MM.1S (cell line): ENCODE data around the gene PLVAP.

Experiments used
- DNase-seq: peaks from one replicate; pipeline ENCODE4 v3.0.0-alpha.2; 2015
- H2AFZ ChIP-seq: fragments of 300-600 bp; sonication (generic); 2 replicates; pipeline ENCODE4 v1.6.0; 2016; ENCODE audit warnings: antibody characterized with exemption, low read length
- H3F3A ChIP-seq: fragments of 300-600 bp; sonication (generic); 2 replicates; pipeline ENCODE4 v1.6.1; 2016; ENCODE audit warnings: mild to moderate bottlenecking, antibody characterized with exemption, low read length, moderate library complexity, mixed read lengths; ENCODE audit not compliant: insufficient read depth
- H3K27ac ChIP-seq: fragments of 300-600 bp; sonication (generic); 2 replicates; pipeline ENCODE4 v1.5.1; 2016; ENCODE audit warnings: mild to moderate bottlenecking, low read length
- H3K27me3 ChIP-seq: fragments of 300-600 bp; sonication (generic); replicated peaks from 2 replicates; pipeline ENCODE4 v1.6.0; 2016; ENCODE audit warnings: low read length; ENCODE audit not compliant: insufficient read depth
- H3K36me3 ChIP-seq: fragments of 300-600 bp; sonication (generic); replicated peaks from 2 replicates; pipeline ENCODE4 v1.6.1; 2016; ENCODE audit warnings: mild to moderate bottlenecking, low read length, mixed read lengths; ENCODE audit not compliant: insufficient read depth
- H3K4me1 ChIP-seq: fragments of 300-600 bp; sonication (generic); 2 replicates; pipeline ENCODE4 v1.6.1; 2016; ENCODE audit warnings: low read length, mixed read lengths
- H3K4me2 ChIP-seq: fragments of 300-600 bp; sonication (generic); 2 replicates; pipeline ENCODE4 v1.6.0; 2016; ENCODE audit warnings: low read depth, low read length
- H3K4me3 ChIP-seq: fragments of 300-600 bp; sonication (generic); 2 replicates; pipeline ENCODE4 v1.5.1; 2016; ENCODE audit warnings: low read length, mixed read lengths
- H3K79me2 ChIP-seq: fragments of 300-600 bp; sonication (generic); 2 replicates; pipeline ENCODE4 v1.6.1; 2016; ENCODE audit warnings: mixed run types, low read length, mixed read lengths
- H3K9ac ChIP-seq: fragments of 300-600 bp; sonication (generic); 2 replicates; pipeline ENCODE4 v1.6.1; 2016; ENCODE audit warnings: low read length, mixed read lengths
- H3K9me2 ChIP-seq: fragments of 300-600 bp; sonication (generic); replicated peaks from 2 replicates; pipeline ENCODE4 v1.6.1; 2016; ENCODE audit warnings: mild to moderate bottlenecking, low read length, mixed read lengths; ENCODE audit not compliant: insufficient read depth
- H3K9me3 ChIP-seq: fragments of 300-600 bp; sonication (generic); replicated peaks from 2 replicates; pipeline ENCODE4 v1.6.1; 2016; ENCODE audit warnings: mild to moderate bottlenecking, low read length, mixed read lengths; ENCODE audit not compliant: insufficient read depth
- H4K20me1 ChIP-seq: fragments of 300-600 bp; sonication (generic); 2 replicates; pipeline ENCODE4 v1.6.1; 2016; ENCODE audit warnings: mild to moderate bottlenecking, low read length, moderate library complexity, mixed read lengths; ENCODE audit not compliant: insufficient read depth
- CTCF ChIP-seq: fragments of 300-600 bp; sonication (generic); IDR thresholded peaks from 2 replicates; pipeline ENCODE4 v1.5.1; 2016; ENCODE audit warnings: antibody characterized with exemption, low read length, mixed read lengths
- EZH2 ChIP-seq: fragments of 300-600 bp; sonication (generic); optimal IDR thresholded peaks from 2 replicates; pipeline ENCODE3; 2017; ENCODE audit warnings: low read depth, mild to moderate bottlenecking, antibody characterized with exemption, low read length, mixed read lengths
- EZH2phosphoT487 ChIP-seq: fragments of 300-600 bp; sonication (generic); IDR thresholded peaks from 2 replicates; pipeline ENCODE4 v1.6.1; 2018; ENCODE audit warnings: antibody characterized with exemption, low read length

Gene PLVAP

GRCh38 chr19:17318966-17319365 lies 58.2 kb downstream of the PLVAP start:
- no peaks in the 10 kb centered on the region for H3K4me1 ChIP-seq
- H3K9me2 ChIP-seq, result no peaks in the 10 kb centered on the region
- TF ChIP-seq EZH2phosphoT487, result no peak
- no peak for TF ChIP-seq CTCF
- TF ChIP-seq EZH2, result no peak
- no peaks in the 10 kb centered on the region for H3K9me3 ChIP-seq
- H3K4me2 ChIP-seq, result no peak overlapping the region
- no peak overlapping the region for H3K9ac ChIP-seq
- H2AFZ ChIP-seq, result no peak overlapping the region
- no peaks in the 10 kb centered on the region for H4K20me1 ChIP-seq
- 0 out of 2 replicates have a peak, but pooled peaks cover 4% of the 10 kb centered on the region for H3K36me3 ChIP-seq
- H3K4me3 ChIP-seq, result no peak overlapping the region
- no peak overlapping the region for H3K27ac ChIP-seq
- peaks cover 7% of the 10 kb centered on the region for H3K79me2 ChIP-seq
- DNase-seq, result no peak
- H3F3A ChIP-seq, result no peaks in the 10 kb centered on the region
- H3K27me3 ChIP-seq, result no peaks in the 10 kb centered on the region

- Histone ChIP-seq H3K4me1 (peaks cover 7% of the 10 kb centered on the region; the same call in 1 of the 2 replicates), H3F3A (no peaks in the 10 kb centered on the region), H3K4me2 (no peak overlapping the region), H3K9me3 (no peaks in the 10 kb centered on the region), H2AFZ (no peak overlapping the region), H3K27ac (no peak overlapping the region), H3K9ac (no peak overlapping the region), H3K79me2 (peaks cover 49% of the 10 kb centered on the region), H3K4me3 (no peak overlapping the region), H4K20me1 (no peaks in the 10 kb centered on the region), H3K9me2 (no peaks in the 10 kb centered on the region), H3K27me3 (no peaks in the 10 kb centered on the region), H3K36me3 (0 out of 2 replicates have a peak, but pooled peaks cover 4% of the 10 kb centered on the region)
- no peak for DNase-seq
- TF ChIP-seq EZH2 (no peak), CTCF (no peak), EZH2phosphoT487 (no peak)
These were observed 63.0 kb downstream of the PLVAP start for GRCh38 chr19:17314007-17314593.

DNA sequence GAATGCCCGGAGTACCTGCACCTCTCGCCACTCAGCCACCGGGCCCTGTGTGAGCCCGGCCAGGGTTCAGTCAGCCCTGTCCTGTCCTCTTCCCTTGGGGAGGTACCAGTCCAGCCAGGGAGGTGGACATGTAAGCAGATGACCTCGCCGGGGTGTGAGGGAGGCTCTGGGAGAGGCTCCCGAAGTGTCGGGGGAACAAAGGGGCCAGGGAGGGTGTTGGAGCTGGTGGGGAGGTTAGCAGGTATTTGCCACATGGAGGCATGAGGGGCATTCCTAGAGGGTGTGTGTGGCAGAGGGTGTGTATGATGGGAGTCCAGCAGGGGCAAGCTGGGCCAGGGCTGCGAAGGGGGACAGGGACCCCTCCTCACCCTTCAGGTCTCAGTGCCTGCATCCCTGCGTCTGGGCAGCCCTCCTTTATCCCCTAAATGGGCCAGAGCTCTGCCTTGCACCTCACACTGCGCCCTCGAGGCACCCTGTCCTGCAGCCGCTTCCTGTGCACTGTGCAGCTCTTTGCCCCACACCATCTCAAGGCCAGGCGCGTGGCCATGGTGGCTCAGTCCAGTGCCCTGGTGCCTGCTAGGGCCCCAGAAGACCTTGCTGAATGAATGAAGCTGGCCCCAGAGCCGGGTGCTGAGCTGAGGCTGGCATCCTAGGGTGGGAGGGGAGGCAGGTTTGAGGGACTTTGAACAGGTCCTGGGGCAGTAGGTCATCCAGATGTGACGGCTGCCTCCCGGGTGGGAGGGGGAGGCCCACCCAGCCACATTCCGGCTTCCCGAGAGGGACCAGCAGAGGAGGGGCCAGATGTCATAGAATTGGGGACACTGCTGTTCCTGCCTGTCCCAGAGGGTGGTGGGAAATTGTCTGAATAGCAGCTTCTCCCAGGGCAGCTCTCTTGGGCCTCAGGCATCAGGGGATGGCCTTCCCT lies 64.7 kb downstream of the PLVAP start:
- no peaks in the 10 kb centered on the region for H3K27me3 ChIP-seq
- 0 out of 2 replicates have a peak, but pooled peaks cover 4% of the 10 kb centered on the region for H3K36me3 ChIP-seq
- no peak overlapping the region for H3K4me3 ChIP-seq
- H3K9me3 ChIP-seq, result no peaks in the 10 kb centered on the region
- no peak overlapping the region for H2AFZ ChIP-seq
- no peak overlapping the region for H3K27ac ChIP-seq
- no peak overlapping the region for H3K4me2 ChIP-seq
- H3K4me1 ChIP-seq, result peaks cover 7% of the 10 kb centered on the region; the same call in 1 of the 2 replicates
- H3K79me2 ChIP-seq, result peaks cover 56% of the 10 kb centered on the region
- no peak overlapping the region for H3K9ac ChIP-seq
- peaks cover 5% of the 10 kb centered on the region; the same call in 1 of the 2 replicates for H3F3A ChIP-seq
- DNase-seq, result no peak
- H4K20me1 ChIP-seq, result no peaks in the 10 kb centered on the region
- no peaks in the 10 kb centered on the region for H3K9me2 ChIP-seq
- TF ChIP-seq CTCF (no peak), EZH2phosphoT487 (no peak), EZH2 (no peak)
